ENCODE results near the gene DNAJC4. TPM values are rescaled to one million over a fixed set of nuclear protein-coding genes. Genes with fewer than 3 reads are reported as not detected.

Gene DNAJC4
- total RNA-seq, 1 donor from 2014 or later = 39.5 TPM

GRCh38 chr11:64278576-64279190 is 48.3 kb downstream of the DNAJC4 start:
- H3K27ac ChIP-seq = no peak overlapping the region
- H3K4me3 ChIP-seq = no peak overlapping the region
- peaks cover 8% of the 10 kb centered on the region for H3K4me1 ChIP-seq
- no peak for TF ChIP-seq CTCF (IDR thresholded peaks at IDR 0.05)
- H3K36me3 ChIP-seq = peaks cover 56% of the 10 kb centered on the region
- no peak for DNase-seq
- no peak for ATAC-seq
- H3K9me3 ChIP-seq = no peaks in the 10 kb centered on the region
- no peaks in the 10 kb centered on the region for H3K27me3 ChIP-seq (ENCODE audit: low read depth)
- intact Hi-C loops (cut with DNase I) = no loop called here

- no peak overlapping the region for H3K4me3 ChIP-seq
- ATAC-seq (no peak), DNase-seq (no peak)
- H3K27ac ChIP-seq = no peak overlapping the region
- H3K36me3 ChIP-seq = peaks cover 37% of the 10 kb centered on the region
- intact Hi-C loops (cut with DNase I) = no loop called here
- peaks cover 22% of the 10 kb centered on the region for H3K4me1 ChIP-seq
- no peaks in the 10 kb centered on the region for H3K9me3 ChIP-seq
- no peaks in the 10 kb centered on the region for H3K27me3 ChIP-seq (ENCODE audit: low read depth)
- no peak for TF ChIP-seq CTCF (IDR thresholded peaks at IDR 0.05)
These were observed 51.8 kb downstream of the DNAJC4 start for GRCh38 chr11:64281957-64282770.

- TF ChIP-seq CTCF (IDR thresholded peaks at IDR 0.05) = no peak
- peaks cover 28% of the 10 kb centered on the region for H3K36me3 ChIP-seq
- H3K27ac ChIP-seq = no peak overlapping the region
- H3K27me3 ChIP-seq (ENCODE audit: low read depth) = no peaks in the 10 kb centered on the region
- peaks cover 22% of the 10 kb centered on the region for H3K4me1 ChIP-seq
- peak overlapping the region; percentile 77 for H3K4me3 ChIP-seq
- DNase-seq (no peak), ATAC-seq (no peak)
- intact Hi-C loops (cut with DNase I) = no loop called here
- no peaks in the 10 kb centered on the region for H3K9me3 ChIP-seq
These were observed 52.7 kb downstream of the DNAJC4 start for GRCh38 chr11:64283092-64283491.

Other genes with a start within 250 kb of the DNAJC4 start
- gene OTUB1, start 244.1 kb upstream of the DNAJC4 start, total RNA-seq = 61.9 TPM
- not detected for gene FLRT1, start 194.6 kb upstream of the DNAJC4 start, total RNA-seq
- 15.0 TPM for gene MACROD1, start 64.4 kb upstream of the DNAJC4 start, total RNA-seq
- gene STIP1, start 44.4 kb upstream of the DNAJC4 start, total RNA-seq = 125 TPM
- gene FERMT3, start 23.8 kb upstream of the DNAJC4 start, total RNA-seq = 92.0 TPM
- gene TRPT1, start 4.4 kb upstream of the DNAJC4 start, total RNA-seq = 27.8 TPM
- gene NUDT22, start 4.3 kb upstream of the DNAJC4 start, total RNA-seq = 45.0 TPM
- 150 TPM for gene VEGFB, start 4.0 kb downstream of the DNAJC4 start, total RNA-seq
- gene FKBP2, start 10.5 kb downstream of the DNAJC4 start, total RNA-seq = 48.2 TPM
- gene PPP1R14B, start 16.4 kb downstream of the DNAJC4 start, total RNA-seq = 55.4 TPM
- gene PLCB3, start 21.0 kb downstream of the DNAJC4 start, total RNA-seq = 31.8 TPM
- 51.6 TPM for gene BAD, start 54.1 kb downstream of the DNAJC4 start, total RNA-seq
- 37.7 TPM for gene GPR137, start 55.3 kb downstream of the DNAJC4 start, total RNA-seq
- gene KCNK4, start 60.8 kb downstream of the DNAJC4 start, total RNA-seq = not detected
- gene CATSPERZ, start 69.8 kb downstream of the DNAJC4 start, total RNA-seq = not detected
- gene ESRRA, start 75.0 kb downstream of the DNAJC4 start, total RNA-seq = 47.9 TPM
- 178 TPM for gene TRMT112, start 87.0 kb downstream of the DNAJC4 start, total RNA-seq
- 203 TPM for gene PRDX5, start 87.6 kb downstream of the DNAJC4 start, total RNA-seq
- 40.0 TPM for gene CCDC88B, start 109.7 kb downstream of the DNAJC4 start, total RNA-seq
- gene RPS6KA4, start 128.6 kb downstream of the DNAJC4 start, total RNA-seq = 36.1 TPM

Measured in lower lobe of right lung (tissue), 2 donors.